BLaER1 treated with 17β-estradiol and CSF1 and Interleukin-3, amounts not matched to agents 10 nM and 100 nM (cell line): Measurements from ENCODE around the gene ZNF417.
"Not testable (repeated sequence)": the region's sequence is repeated elsewhere in the genome, so short reads cannot be mapped to it uniquely, and the experiment has no call there.

ENCODE experiments used
- H3K27ac ChIP-seq, 11 experiments: shearing (Covaris generic); formaldehyde crosslinking; 2 replicates each; pipeline ENCODE4 v1.8.1; 2022
- H3K27me3 ChIP-seq, 11 experiments: shearing (Covaris generic); formaldehyde crosslinking; 2 replicates each; pipeline ENCODE4 v1.8.1; 2022
- H3K36me3 ChIP-seq, 11 experiments: shearing (Covaris generic); formaldehyde crosslinking; 2 replicates each; pipeline ENCODE4 v1.8.1; 2022
- H3K4me1 ChIP-seq, 10 experiments: shearing (Covaris generic); formaldehyde crosslinking; 2 replicates each; pipeline ENCODE4 v1.8.1; 2022
- H3K4me2 ChIP-seq, 11 experiments: shearing (Covaris generic); formaldehyde crosslinking; 2 replicates each; pipeline ENCODE4 v1.8.1; 2022
- H3K4me3 ChIP-seq, 10 experiments: shearing (Covaris generic); formaldehyde crosslinking; 2 replicates each; pipeline ENCODE4 v1.8.1; 2022
- H3K9ac ChIP-seq, 11 experiments: shearing (Covaris generic); formaldehyde crosslinking; 2 replicates each; pipeline ENCODE4 v1.8.1; 2022
- H3K9me3 ChIP-seq, 11 experiments: shearing (Covaris generic); formaldehyde crosslinking; replicated peaks in 1 of 11; 2 replicates each; pipeline ENCODE4 v1.8.1; 2022
- H4K20me1 ChIP-seq, 11 experiments: shearing (Covaris generic); formaldehyde crosslinking; 2 replicates each; pipeline ENCODE4 v1.8.1; 2022
- Cebpa-rat ChIP-seq, 11 experiments: shearing (Covaris generic); IDR thresholded peaks; 2 replicates each; pipeline ENCODE4 v1.8.1; 2022

The ZNF417 gene

DNA sequence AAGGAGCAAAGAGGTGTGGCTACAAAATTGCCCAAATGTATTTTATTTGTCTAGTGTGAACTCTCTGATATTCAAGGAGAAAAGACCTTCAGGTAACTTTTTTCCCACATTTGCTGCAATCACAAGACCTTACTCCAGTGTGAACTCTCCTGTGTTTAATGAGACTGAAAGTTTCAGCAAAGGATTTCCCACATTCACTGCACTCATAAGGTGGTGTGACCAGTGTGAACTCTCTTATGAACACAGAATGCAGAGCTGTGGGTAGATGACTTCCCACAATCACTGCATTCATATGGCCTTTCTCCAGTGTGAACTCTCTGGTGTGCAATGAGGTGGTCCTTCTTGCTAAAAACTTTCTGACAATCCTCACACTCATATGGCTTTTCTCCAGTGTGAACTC lies 43.9 kb downstream of the ZNF417 start:
- Histone ChIP-seq H3K9ac (no peak overlapping the region), H3K36me3 (peaks cover 87 to 100% (median 98%) of the 10 kb centered on the region in 11 experiments), H3K9me3 (peaks cover 84 to 100% (median 98%) of the 10 kb centered on the region in 11 experiments), H3K27ac (no peak overlapping the region), H3K4me3 (peak overlapping the region in 4 of 10 experiments; percentile 2 to 22 (median 12); a peak in 2 of 20 replicates), H4K20me1 (peaks cover 0 to 66% (median 8%) of the 10 kb centered on the region in 11 experiments; a peak in 9 of 22 replicates), H3K4me2 (no peak overlapping the region), H3K4me1 (no peaks in the 10 kb centered on the region), H3K27me3 (no peaks in the 10 kb centered on the region)
- TF ChIP-seq Cebpa-rat (IDR thresholded peaks at IDR 0.05): no peak

- Histone ChIP-seq H4K20me1 (peaks cover 0 to 76% (median 21%) of the 10 kb centered on the region in 11 experiments; a peak in 16 of 22 replicates), H3K4me1 (no peaks in the 10 kb centered on the region), H3K36me3 (peaks cover 85 to 100% (median 98%) of the 10 kb centered on the region in 11 experiments), H3K9ac (no peak overlapping the region), H3K9me3 (peaks cover 62 to 81% (median 76%) of the 10 kb centered on the region in 11 experiments), H3K27me3 (no peaks in the 10 kb centered on the region), H3K4me3 (no peak overlapping the region), H3K27ac (no peak overlapping the region), H3K4me2 (no peak overlapping the region)
- no peak for TF ChIP-seq Cebpa-rat (IDR thresholded peaks at IDR 0.05)
Measured at GRCh38 chr19:57870225-57870624, 46.2 kb downstream of the ZNF417 start.

DNA sequence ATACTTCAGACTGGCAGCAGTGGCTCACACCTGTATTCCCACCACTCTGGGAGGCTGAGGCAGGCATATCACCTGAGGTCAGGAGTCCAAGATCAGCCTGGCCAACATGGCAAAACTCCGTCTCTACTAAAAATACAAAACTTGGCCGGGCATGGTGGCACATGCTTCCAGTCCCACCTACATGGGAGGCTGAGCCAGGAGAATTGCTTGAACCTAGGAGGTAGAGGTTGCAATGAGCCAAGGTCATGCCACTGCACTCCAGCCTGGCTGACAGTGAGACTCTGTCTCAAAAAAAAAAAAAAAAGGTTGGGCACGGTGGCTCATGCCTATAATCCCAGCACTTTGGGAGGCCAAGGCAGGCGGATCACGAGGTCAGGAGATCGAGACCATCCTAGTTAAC lies 46.7 kb downstream of the ZNF417 start:
- H3K4me1 ChIP-seq, H3K27me3 ChIP-seq, H3K27ac ChIP-seq, H3K9ac ChIP-seq, H3K4me3 ChIP-seq, H3K4me2 ChIP-seq: not testable (repeated sequence)
- Histone ChIP-seq H3K9me3 (peaks cover 59 to 76% (median 70%) of the 10 kb centered on the region in 11 experiments), H3K36me3 (peaks cover 88 to 100% (median 100%) of the 10 kb centered on the region in 11 experiments), H4K20me1 (peaks cover 0 to 82% (median 21%) of the 10 kb centered on the region in 11 experiments; a peak in 16 of 22 replicates)

GRCh38 chr19:57867868-57868492 lies 48.4 kb downstream of the ZNF417 start:
- Histone ChIP-seq H3K36me3 (peaks cover 87 to 100% (median 98%) of the 10 kb centered on the region in 11 experiments), H3K27me3 (no peaks in the 10 kb centered on the region), H3K4me2 (no peak overlapping the region), H3K4me1 (no peaks in the 10 kb centered on the region), H3K9me3 (peaks cover 42 to 59% (median 54%) of the 10 kb centered on the region in 11 experiments), H4K20me1 (peaks cover 0 to 88% (median 30%) of the 10 kb centered on the region in 11 experiments; a peak in 17 of 22 replicates), H3K9ac (no peak overlapping the region), H3K4me3 (no peak overlapping the region), H3K27ac (no peak overlapping the region)
- no peak for TF ChIP-seq Cebpa-rat (IDR thresholded peaks at IDR 0.05)
